HepG2 (cell line): Measurements from ENCODE around the gene SMYD5. TPM values are rescaled to one million over a fixed set of nuclear protein-coding genes. Genes with fewer than 3 reads are reported as not detected.

Experiments used
- CTCF ChIP-seq: sonication (generic); formaldehyde crosslinking; IDR thresholded peaks from 2 replicates; pipeline ENCODE4 v1.5.0; 2020; ENCODE audit warnings: mild to moderate bottlenecking, missing genetic modification reagents, moderate library complexity
- ESRRA ChIP-seq: sonication (generic); formaldehyde crosslinking; IDR thresholded peaks from 2 replicates; pipeline ENCODE4 v1.5.1; 2020; ENCODE audit warnings: mild to moderate bottlenecking, low read depth, missing genetic modification reagents
- ETV5 ChIP-seq: IDR thresholded peaks from 2 replicates; pipeline ENCODE4 v1.6.1; 2018; ENCODE audit warnings: missing biosample characterization, missing genetic modification reagents, inconsistent platforms, borderline replicate concordance
- NR2F1 ChIP-seq, 2 experiments: fragments of 450-650 bp in 1 of 2; formaldehyde crosslinking in 1 of 2; IDR thresholded peaks; 2 replicates each; pipeline versions ENCODE4 v1.5.0 to v1.6.1; 2016 to 2020; ENCODE audit warnings: mild to moderate bottlenecking in 1 of 2, missing compliant biosample characterization in 1 of 2, missing genetic modification reagents in 1 of 2, moderate library complexity in 1 of 2
- RARA ChIP-seq: IDR thresholded peaks from 2 replicates; pipeline ENCODE4 v1.6.1; 2016; ENCODE audit warnings: missing genetic modification reagents, missing compliant biosample characterization
- SALL2 ChIP-seq: sonication (generic); formaldehyde crosslinking; IDR thresholded peaks from 2 replicates; pipeline ENCODE4 v1.8.1; 2023; ENCODE audit warnings: mild to moderate bottlenecking, missing genetic modification reagents, inconsistent platforms
- ZBTB7A ChIP-seq: sonication (generic); formaldehyde crosslinking; IDR thresholded peaks from 2 replicates; pipeline ENCODE4 v1.8.0; 2022; ENCODE audit warnings: mild to moderate bottlenecking, missing genetic modification reagents
- ZMYM2 ChIP-seq: sonication (generic); formaldehyde crosslinking; IDR thresholded peaks from 2 replicates; pipeline ENCODE4 v1.8.0; 2022; ENCODE audit warnings: mild to moderate bottlenecking, missing genetic modification reagents
- ZMYM3 ChIP-seq: sonication (generic); formaldehyde crosslinking; IDR thresholded peaks from 2 replicates; pipeline ENCODE4 v1.5.1; 2020; ENCODE audit warnings: mild to moderate bottlenecking, missing genetic modification reagents
- polyA plus RNA-seq, 8 experiments: library from polyadenylated mRNA; depleted of rRNA in 3 of 8; stranded (reverse) in 7 of 8; unstranded in 1 of 8; fragments of >200 nt; fragmentation: Illumina TruSeq in 4 of 8; extraction: Trizol in 4 of 8; gene quantifications; 2 replicates each; pipeline versions ENCODE4 v1.2.1 to v1.2.3, GENCODE V29; 2011 to 2016; ENCODE audit warnings: low read depth in 4 of 8, missing spikeins in 1 of 8, mixed read lengths in 1 of 8; ENCODE audit not compliant: insufficient read depth in 1 of 8
- total RNA-seq, 5 experiments: library from RNA; depleted of rRNA; stranded (reverse); fragments of >200 nt; fragmentation: Illumina TruSeq; extraction: Trizol; gene quantifications; 2 replicates each; pipeline ENCODE4 v1.2.3, GENCODE V29; 2016; ENCODE audit warnings: low read depth in 1 of 5
- TF ChIP-seq, protein P1 (sequence below): sonication (generic); formaldehyde crosslinking; IDR thresholded peaks from 2 replicates; pipeline ENCODE4 v1.5.1; 2020; ENCODE audit warnings: mild to moderate bottlenecking, missing genetic modification reagents, borderline replicate concordance
- TF ChIP-seq, protein P2 (sequence below): sonication (generic); formaldehyde crosslinking; IDR thresholded peaks from 2 replicates; pipeline ENCODE4 v1.4.0; 2020; ENCODE audit warnings: missing genetic modification reagents, mild to moderate bottlenecking, borderline replicate concordance
- TF ChIP-seq, protein P3 (sequence below): sonication (generic); formaldehyde crosslinking; IDR thresholded peaks from 2 replicates; pipeline ENCODE4 v1.5.0; 2020; ENCODE audit warnings: mild to moderate bottlenecking, missing genetic modification reagents

Gene SMYD5
- total and polyA plus RNA-seq, 2 of the 13 experiments (the other 11 are each of a cell fraction or from before 2014, with no cell fraction given), result 55.8 to 70.4 TPM

DNA sequence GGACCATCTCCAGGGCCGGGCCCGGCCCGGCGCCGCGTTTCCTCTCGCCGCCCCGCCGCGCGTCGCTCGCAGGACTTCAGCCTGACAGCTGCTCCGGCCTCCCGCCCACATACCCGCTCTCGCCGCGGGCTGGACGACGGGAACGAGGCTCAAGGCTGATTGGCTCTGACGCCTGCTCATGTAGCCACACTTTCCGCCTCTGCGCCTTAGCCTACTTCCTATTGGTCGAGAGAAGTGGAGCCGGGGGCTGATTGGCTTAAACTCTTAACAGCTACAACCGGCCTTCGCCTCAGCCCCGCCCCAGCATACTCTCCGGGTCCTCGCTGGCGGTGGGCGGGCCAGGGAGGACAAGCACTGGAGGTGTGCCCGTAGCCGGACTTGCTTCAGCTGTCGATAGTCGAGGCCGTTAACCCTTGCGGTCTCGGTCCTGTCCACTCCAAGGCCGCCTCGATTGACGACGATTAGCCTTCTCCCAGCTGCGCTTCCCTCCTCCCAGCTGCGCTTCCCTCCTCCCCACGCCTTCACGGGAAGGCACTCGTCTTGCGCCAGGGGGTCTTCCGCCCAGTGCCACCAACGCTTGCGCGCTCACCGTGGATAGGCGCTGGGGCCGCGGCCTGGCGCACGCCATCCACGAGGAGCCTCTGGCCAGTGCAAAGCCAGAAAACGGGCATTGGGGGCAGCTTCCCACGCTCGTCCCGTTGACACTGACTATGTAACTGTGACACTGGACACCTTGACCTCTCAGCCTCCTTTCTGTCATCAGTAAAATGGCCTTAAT is 19.3 kb downstream of the SMYD5 start, which contains the start of gene PRADC1 (continued):
- TF ChIP-seq, protein P1, sequence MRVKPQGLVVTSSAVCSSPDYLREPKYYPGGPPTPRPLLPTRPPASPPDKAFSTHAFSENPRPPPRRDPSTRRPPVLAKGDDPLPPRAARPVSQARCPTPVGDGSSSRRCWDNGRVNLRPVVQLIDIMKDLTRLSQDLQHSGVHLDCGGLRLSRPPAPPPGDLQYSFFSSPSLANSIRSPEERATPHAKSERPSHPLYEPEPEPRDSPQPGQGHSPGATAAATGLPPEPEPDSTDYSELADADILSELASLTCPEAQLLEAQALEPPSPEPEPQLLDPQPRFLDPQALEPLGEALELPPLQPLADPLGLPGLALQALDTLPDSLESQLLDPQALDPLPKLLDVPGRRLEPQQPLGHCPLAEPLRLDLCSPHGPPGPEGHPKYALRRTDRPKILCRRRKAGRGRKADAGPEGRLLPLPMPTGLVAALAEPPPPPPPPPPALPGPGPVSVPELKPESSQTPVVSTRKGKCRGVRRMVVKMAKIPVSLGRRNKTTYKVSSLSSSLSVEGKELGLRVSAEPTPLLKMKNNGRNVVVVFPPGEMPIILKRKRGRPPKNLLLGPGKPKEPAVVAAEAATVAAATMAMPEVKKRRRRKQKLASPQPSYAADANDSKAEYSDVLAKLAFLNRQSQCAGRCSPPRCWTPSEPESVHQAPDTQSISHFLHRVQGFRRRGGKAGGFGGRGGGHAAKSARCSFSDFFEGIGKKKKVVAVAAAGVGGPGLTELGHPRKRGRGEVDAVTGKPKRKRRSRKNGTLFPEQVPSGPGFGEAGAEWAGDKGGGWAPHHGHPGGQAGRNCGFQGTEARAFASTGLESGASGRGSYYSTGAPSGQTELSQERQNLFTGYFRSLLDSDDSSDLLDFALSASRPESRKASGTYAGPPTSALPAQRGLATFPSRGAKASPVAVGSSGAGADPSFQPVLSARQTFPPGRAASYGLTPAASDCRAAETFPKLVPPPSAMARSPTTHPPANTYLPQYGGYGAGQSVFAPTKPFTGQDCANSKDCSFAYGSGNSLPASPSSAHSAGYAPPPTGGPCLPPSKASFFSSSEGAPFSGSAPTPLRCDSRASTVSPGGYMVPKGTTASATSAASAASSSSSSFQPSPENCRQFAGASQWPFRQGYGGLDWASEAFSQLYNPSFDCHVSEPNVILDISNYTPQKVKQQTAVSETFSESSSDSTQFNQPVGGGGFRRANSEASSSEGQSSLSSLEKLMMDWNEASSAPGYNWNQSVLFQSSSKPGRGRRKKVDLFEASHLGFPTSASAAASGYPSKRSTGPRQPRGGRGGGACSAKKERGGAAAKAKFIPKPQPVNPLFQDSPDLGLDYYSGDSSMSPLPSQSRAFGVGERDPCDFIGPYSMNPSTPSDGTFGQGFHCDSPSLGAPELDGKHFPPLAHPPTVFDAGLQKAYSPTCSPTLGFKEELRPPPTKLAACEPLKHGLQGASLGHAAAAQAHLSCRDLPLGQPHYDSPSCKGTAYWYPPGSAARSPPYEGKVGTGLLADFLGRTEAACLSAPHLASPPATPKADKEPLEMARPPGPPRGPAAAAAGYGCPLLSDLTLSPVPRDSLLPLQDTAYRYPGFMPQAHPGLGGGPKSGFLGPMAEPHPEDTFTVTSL (CRISPR knock-in tag), result no peak
- TF ChIP-seq ZMYM3 (CRISPR knock-in tag), result 0 out of 2 replicates have a peak, but pooled peaks have one; percentile 12
- TF ChIP-seq ESRRA (CRISPR knock-in tag), result peak; percentile 56; the same call in 1 of the 2 replicates
- TF ChIP-seq, protein P2, sequence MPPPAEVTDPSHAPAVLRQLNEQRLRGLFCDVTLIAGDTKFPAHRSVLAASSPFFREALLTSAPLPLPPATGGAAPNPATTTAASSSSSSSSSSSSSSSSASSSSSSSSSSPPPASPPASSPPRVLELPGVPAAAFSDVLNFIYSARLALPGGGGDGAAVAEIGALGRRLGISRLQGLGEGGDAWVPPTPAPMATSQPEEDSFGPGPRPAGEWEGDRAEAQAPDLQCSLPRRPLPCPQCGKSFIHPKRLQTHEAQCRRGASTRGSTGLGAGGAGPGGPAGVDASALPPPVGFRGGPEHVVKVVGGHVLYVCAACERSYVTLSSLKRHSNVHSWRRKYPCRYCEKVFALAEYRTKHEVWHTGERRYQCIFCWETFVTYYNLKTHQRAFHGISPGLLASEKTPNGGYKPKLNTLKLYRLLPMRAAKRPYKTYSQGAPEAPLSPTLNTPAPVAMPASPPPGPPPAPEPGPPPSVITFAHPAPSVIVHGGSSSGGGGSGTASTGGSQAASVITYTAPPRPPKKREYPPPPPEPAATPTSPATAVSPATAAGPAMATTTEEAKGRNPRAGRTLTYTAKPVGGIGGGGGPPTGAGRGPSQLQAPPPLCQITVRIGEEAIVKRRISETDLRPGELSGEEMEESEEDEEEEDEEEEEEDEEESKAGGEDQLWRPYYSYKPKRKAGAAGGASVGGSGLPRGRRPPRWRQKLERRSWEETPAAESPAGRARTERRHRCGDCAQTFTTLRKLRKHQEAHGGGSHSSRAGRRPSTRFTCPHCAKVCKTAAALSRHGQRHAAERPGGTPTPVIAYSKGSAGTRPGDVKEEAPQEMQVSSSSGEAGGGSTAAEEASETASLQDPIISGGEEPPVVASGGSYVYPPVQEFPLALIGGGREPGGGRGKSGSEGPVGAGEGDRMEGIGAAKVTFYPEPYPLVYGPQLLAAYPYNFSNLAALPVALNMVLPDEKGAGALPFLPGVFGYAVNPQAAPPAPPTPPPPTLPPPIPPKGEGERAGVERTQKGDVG, result no peak
- no peak for TF ChIP-seq RARA (CRISPR knock-in tag)
- TF ChIP-seq, protein P3, sequence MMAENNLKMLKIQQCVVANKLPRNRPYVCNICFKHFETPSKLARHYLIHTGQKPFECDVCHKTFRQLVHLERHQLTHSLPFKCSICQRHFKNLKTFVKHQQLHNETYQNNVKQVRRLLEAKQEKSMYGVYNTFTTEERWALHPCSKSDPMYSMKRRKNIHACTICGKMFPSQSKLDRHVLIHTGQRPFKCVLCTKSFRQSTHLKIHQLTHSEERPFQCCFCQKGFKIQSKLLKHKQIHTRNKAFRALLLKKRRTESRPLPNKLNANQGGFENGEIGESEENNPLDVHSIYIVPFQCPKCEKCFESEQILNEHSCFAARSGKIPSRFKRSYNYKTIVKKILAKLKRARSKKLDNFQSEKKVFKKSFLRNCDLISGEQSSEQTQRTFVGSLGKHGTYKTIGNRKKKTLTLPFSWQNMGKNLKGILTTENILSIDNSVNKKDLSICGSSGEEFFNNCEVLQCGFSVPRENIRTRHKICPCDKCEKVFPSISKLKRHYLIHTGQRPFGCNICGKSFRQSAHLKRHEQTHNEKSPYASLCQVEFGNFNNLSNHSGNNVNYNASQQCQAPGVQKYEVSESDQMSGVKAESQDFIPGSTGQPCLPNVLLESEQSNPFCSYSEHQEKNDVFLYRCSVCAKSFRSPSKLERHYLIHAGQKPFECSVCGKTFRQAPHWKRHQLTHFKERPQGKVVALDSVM, result peak; percentile 47
- TF ChIP-seq NR2F1 (CRISPR knock-in tag; IDR thresholded peaks at IDR 0.05), result no peak
- peak; percentile 63 for TF ChIP-seq ZBTB7A (CRISPR knock-in tag)
- TF ChIP-seq ETV5 (CRISPR knock-in tag), result peak; percentile 49
- TF ChIP-seq ZMYM2 (CRISPR knock-in tag), result no peak; the same call in 1 of the 2 replicates
- TF ChIP-seq SALL2, result no peak; the same call in none of the 2 replicates
- peak; percentile 27; the same call in 1 of the 2 replicates for TF ChIP-seq CTCF (CRISPR knock-in tag)
